Cardiac muscle cell (in vitro differentiated cells and primary cell): ENCODE data around the gene USF3. TPM values are rescaled to one million over a fixed set of nuclear protein-coding genes. Genes with fewer than 3 reads are reported as not detected.

Experiments used
- DNase-seq, 2 donors: peaks; one replicate each; pipeline versions ENCODE4 v3.0.0 to v3.0.0-alpha.2; 2010 to 2017; ENCODE audit warnings: low read depth in 1 of 2, low spot score in 1 of 2
- H3K27ac ChIP-seq: fragments of 200-600 bp; sonication (generic); 2 replicates; pipeline ENCODE4 v1.5.1; 2016
- H3K27me3 ChIP-seq: fragments of 200-600 bp; sonication (generic); 2 replicates; pipeline ENCODE4 v1.6.0; 2016; ENCODE audit warnings: control low read depth
- H3K36me3 ChIP-seq: fragments of 200-600 bp; sonication (generic); 2 replicates; pipeline ENCODE4 v1.5.1; 2016; ENCODE audit warnings: control low read depth
- H3K4me1 ChIP-seq: fragments of 200-600 bp; sonication (generic); 2 replicates; pipeline ENCODE4 v1.8.1; 2017; ENCODE audit warnings: low read depth, mild to moderate bottlenecking, mixed run types
- H3K4me3 ChIP-seq: fragments of 200-600 bp; sonication (generic); 2 replicates; pipeline ENCODE4 v1.5.1; 2016; ENCODE audit warnings: mild to moderate bottlenecking
- H3K9me3 ChIP-seq: fragments of 200-600 bp; sonication (generic); 2 replicates; pipeline ENCODE4 v1.5.1; 2017; ENCODE audit warnings: low read depth, mild to moderate bottlenecking, control low read depth
- CTCF ChIP-seq: IDR thresholded peaks from 2 replicates; pipeline ENCODE4 v1.5.1; 2012; ENCODE audit warnings: low read depth, mild to moderate bottlenecking, low read length
- polyA plus RNA-seq: library from polyadenylated mRNA; unstranded; fragments of >200 nt; fragmentation: Nextera tagmentation; extraction: Ambion mirVana; gene quantifications from 2 replicates; pipeline ENCODE4 v1.2.1, GENCODE V29; 2016
- total RNA-seq: library from RNA; depleted of rRNA; stranded (reverse); fragments of >200 nt; gene quantifications from 2 replicates; pipeline ENCODE4 v1.2.3, GENCODE V29; 2016

Gene USF3
- total and polyA plus RNA-seq, 2 experiments from 2014 or later = 3.1 to 11.4 TPM

GRCh38 chr3:113697500-113698090, 1.2 kb upstream of the USF3 start:
- no peak for TF ChIP-seq CTCF
- Histone ChIP-seq H3K27ac (peak overlapping the region; percentile 91), H3K36me3 (no peaks in the 10 kb centered on the region), H3K9me3 (no peaks in the 10 kb centered on the region), H3K4me1 (peaks cover 10% of the 10 kb centered on the region), H3K4me3 (peak overlapping the region; percentile 80), H3K27me3 (no peaks in the 10 kb centered on the region)
- peak in 1 of 2 donors; percentile 25 for DNase-seq

- peak overlapping the region; percentile 90 for H3K4me3 ChIP-seq
- H3K9me3 ChIP-seq = no peaks in the 10 kb centered on the region
- no peak for TF ChIP-seq CTCF
- DNase-seq = peak; percentile 99 to 100
- peaks cover 10% of the 10 kb centered on the region for H3K4me1 ChIP-seq
- no peaks in the 10 kb centered on the region for H3K36me3 ChIP-seq
- H3K27me3 ChIP-seq = no peaks in the 10 kb centered on the region
- H3K27ac ChIP-seq = peak overlapping the region; percentile 98
Observed at GRCh38 chr3:113696658-113697499, 437 bp upstream of the USF3 start.

GRCh38 chr3:113695431-113695785, 1.0 kb downstream of the USF3 start:
- H3K9me3 ChIP-seq = no peaks in the 10 kb centered on the region
- H3K27ac ChIP-seq = peak overlapping the region; percentile 98
- peak; percentile 4 to 23 for DNase-seq
- H3K36me3 ChIP-seq = no peaks in the 10 kb centered on the region
- peaks cover 10% of the 10 kb centered on the region for H3K4me1 ChIP-seq
- no peak for TF ChIP-seq CTCF
- H3K4me3 ChIP-seq = peak overlapping the region; percentile 90
- no peaks in the 10 kb centered on the region for H3K27me3 ChIP-seq

- Histone ChIP-seq H3K9me3 (no peaks in the 10 kb centered on the region), H3K36me3 (no peaks in the 10 kb centered on the region), H3K4me1 (peaks cover 6% of the 10 kb centered on the region), H3K4me3 (no peak overlapping the region), H3K27ac (no peak overlapping the region), H3K27me3 (no peaks in the 10 kb centered on the region)
- no peak for DNase-seq
- no peak for TF ChIP-seq CTCF
Observed at GRCh38 chr3:113690482-113690881, 6.0 kb downstream of the USF3 start.

- no peaks in the 10 kb centered on the region for H3K9me3 ChIP-seq
- no peaks in the 10 kb centered on the region for H3K36me3 ChIP-seq
- TF ChIP-seq CTCF = no peak
- no peak overlapping the region for H3K4me3 ChIP-seq
- no peak overlapping the region for H3K27ac ChIP-seq
- DNase-seq = peak in 1 of 2 donors; percentile 86
- H3K4me1 ChIP-seq = no peaks in the 10 kb centered on the region
- H3K27me3 ChIP-seq = no peaks in the 10 kb centered on the region
Observed at GRCh38 chr3:113685956-113686721, 10.3 kb downstream of the USF3 start.
